ENCODE measurements around the gene FRAS1. TPM values are rescaled to one million over a fixed set of nuclear protein-coding genes. Genes with fewer than 3 reads are reported as not detected.

The FRAS1 gene
- total and polyA plus RNA-seq, 2 donors (not counting 3 experiments of a cell fraction or from before 2014, with no cell fraction given) = 1.4 to 3.6 TPM

GRCh38 chr4:78024085-78024484, 33.0 kb upstream of the FRAS1 start:
- Histone ChIP-seq H3K4me2 (ENCODE audit: insufficient read depth, low read length) (no peak overlapping the region), H3K79me2 (ENCODE audit: control insufficient read depth, insufficient read depth, low read length) (no peaks in the 10 kb centered on the region), H2AFZ (ENCODE audit: low read depth, low read length) (no peak overlapping the region), H3K27me3 (ENCODE audit: control insufficient read depth in 2 of 2, insufficient read depth in 2 of 2, low read length in 2 of 2) (no peaks in the 10 kb centered on the region), H3K4me1 (ENCODE audit: control insufficient read depth, extremely low read depth, insufficient read depth, low read length) (no peaks in the 10 kb centered on the region), H3K9ac (replicated peaks; ENCODE audit: extremely low read depth, insufficient read depth, low read length) (no peak overlapping the region), H4K20me1 (replicated peaks; ENCODE audit: control insufficient read depth, extremely low read depth, insufficient read depth, low read length) (no peaks in the 10 kb centered on the region), H3K27ac (ENCODE audit: insufficient read depth, low read depth, low read length) (no peak overlapping the region), H3K36me3 (ENCODE audit: control insufficient read depth in 2 of 2, extremely low read depth in 1 of 2, insufficient read depth in 2 of 2, low read length in 2 of 2) (no peaks in the 10 kb centered on the region), H3K4me3 (replicated peaks in 1 of 3; ENCODE audit: insufficient read depth in 1 of 3, low read depth in 1 of 3, low read length in 3 of 3) (no peak overlapping the region), H3K9me1 (replicated peaks; ENCODE audit: control insufficient read depth, extremely low read depth, insufficient read depth, low read length) (no peaks in the 10 kb centered on the region), H3K9me3 (replicated peaks; ENCODE audit: control insufficient read depth, insufficient read depth, low read length) (no peaks in the 10 kb centered on the region)
- no peak for DNase-seq (ENCODE audit: low read depth, low spot score)
- BruUV-seq (replicated peaks) = no TSS peak
- intact Hi-C loops (cut with micrococcal nuclease) (no loop called here), dilution Hi-C loops (cut with MboI; ENCODE audit: extremely low pct_ligation_motif_present, low sequenced_read_pairs) (no loop called here)
- ChIA-PET POLR2A (no interaction called here), CTCF (no interaction called here)
- TF ChIP-seq POLR2AphosphoS5 (IDR thresholded peaks at IDR 0.05; ENCODE audit: insufficient read depth, low read depth, low read length) (no peak), FOS (IDR thresholded peaks at IDR 0.05; ENCODE audit: borderline replicate concordance, insufficient read depth, low read length) (no peak), POLR2A (IDR thresholded peaks at IDR 0.05; ENCODE audit: low read depth, low read length) (no peak), MYC (IDR thresholded peaks at IDR 0.05; ENCODE audit: low read depth, low read length) (no peak), GATA2 (IDR thresholded peaks at IDR 0.05; ENCODE audit: insufficient read depth, insufficient read length, low read depth, low read length) (no peak), JUN (IDR thresholded peaks at IDR 0.05; ENCODE audit: borderline replicate concordance, insufficient read depth, insufficient read length, low read depth) (no peak), MAX (IDR thresholded peaks at IDR 0.05; ENCODE audit: insufficient read depth, insufficient read length) (no peak), EZH2 (IDR thresholded peaks at IDR 0.05; ENCODE audit: borderline replicate concordance, low read depth, low read length, severe bottlenecking) (no peak)
- TF ChIP-seq, protein P1, sequence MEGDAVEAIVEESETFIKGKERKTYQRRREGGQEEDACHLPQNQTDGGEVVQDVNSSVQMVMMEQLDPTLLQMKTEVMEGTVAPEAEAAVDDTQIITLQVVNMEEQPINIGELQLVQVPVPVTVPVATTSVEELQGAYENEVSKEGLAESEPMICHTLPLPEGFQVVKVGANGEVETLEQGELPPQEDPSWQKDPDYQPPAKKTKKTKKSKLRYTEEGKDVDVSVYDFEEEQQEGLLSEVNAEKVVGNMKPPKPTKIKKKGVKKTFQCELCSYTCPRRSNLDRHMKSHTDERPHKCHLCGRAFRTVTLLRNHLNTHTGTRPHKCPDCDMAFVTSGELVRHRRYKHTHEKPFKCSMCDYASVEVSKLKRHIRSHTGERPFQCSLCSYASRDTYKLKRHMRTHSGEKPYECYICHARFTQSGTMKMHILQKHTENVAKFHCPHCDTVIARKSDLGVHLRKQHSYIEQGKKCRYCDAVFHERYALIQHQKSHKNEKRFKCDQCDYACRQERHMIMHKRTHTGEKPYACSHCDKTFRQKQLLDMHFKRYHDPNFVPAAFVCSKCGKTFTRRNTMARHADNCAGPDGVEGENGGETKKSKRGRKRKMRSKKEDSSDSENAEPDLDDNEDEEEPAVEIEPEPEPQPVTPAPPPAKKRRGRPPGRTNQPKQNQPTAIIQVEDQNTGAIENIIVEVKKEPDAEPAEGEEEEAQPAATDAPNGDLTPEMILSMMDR (IDR thresholded peaks at IDR 0.05; ENCODE audit: extremely low read depth in 1 of 2, insufficient read depth in 1 of 2, low read depth in 1 of 2, low read length in 2 of 2) = no peak
- no peak for FAIRE-seq

All from endothelial cell of umbilical vein (primary cell).